Nucleus accumbens (tissue), 56 donors: Measurements from ENCODE around the gene CDAN1.

ENCODE experiments used
- DNase-seq, 56 donors: peaks; one replicate each; lab custom pipeline; 2025; lab: John Stamatoyannopoulos, UW

Gene CDAN1

DNA sequence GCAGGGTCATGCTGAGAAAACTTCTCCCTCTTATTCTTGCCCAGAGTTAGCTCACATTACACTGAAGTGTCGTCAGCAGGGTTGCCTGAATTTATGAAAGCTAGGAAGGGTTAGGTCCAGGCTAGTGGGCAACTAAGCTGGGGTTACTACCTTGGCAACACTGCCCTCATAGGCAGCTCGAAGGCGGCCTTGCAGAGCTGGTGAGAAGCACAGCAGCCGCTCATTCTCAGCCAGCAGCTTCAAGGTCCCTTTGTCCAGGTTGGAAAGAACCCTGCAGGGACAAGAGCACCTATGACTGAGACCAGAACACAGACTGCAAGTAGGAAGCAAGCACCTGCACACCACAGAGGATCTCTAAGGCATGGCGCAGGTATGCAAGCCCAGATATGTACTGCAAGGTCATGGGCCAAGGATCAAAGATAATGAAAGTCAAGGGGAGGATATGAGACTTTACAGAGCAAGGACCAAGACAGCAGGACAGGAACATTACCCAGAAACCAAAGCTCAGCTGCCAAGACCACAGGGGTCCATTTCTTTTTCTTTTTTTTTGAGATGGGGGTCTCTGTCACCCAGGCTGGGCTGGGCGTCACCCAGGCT lies 2.8 kb downstream of the CDAN1 start:
- no peak for DNase-seq

DNA sequence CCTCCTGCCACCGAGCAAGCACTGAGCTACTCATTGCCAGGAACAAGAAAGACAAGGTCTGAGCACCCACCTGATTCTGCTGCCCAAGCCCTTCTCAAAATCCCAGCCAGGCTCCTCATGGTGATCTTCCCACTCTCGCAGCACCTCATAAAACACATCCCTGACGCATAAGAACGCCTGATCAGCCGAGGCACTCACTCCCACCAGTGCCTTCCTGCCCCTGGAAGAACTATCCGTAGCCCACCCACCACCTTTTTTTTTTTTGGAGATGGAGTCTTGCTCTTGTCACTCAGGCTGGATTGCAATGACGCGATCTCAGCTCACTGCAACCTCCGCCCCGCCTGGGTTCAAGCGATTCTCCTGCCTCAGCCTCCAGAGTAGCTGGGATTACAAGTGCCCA lies 3.9 kb downstream of the CDAN1 start:
- no peak for DNase-seq

DNA sequence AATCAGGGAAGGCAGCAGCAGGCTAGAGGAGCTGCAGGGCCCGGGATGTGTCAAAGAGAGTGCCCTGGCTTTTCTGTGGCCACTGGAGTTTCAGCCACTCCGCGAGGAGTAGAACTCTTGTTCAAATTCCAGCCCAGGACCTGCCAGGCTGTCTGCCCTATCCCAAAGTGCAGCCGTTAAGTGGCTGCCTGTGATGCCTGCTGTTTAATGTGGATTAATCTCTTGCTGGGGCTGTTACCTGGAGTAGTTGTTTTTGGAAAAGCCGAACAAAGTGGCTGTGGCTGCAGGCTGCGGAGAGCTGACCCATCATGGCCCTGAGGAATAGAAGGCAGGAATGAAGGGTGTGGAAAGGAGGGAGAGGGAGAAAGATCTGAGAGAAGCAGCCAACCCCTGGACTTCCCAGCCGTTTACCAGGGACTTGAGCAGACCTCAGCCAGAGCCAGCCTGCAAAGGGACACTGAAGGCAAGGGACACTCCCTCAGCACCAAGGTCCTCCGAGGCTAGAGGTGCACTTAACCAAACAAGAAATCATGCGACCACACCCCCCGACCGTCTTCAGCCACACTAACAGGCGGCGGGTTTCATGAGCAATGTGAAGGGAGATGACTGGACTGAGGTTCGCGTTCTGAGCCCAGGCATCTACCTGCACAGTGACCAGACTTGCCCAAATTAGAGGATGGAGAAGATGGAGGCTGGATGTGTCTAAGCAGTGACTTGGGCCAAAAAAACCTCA lies 4.7 kb downstream of the CDAN1 start:
- DNase-seq: no peak

DNA sequence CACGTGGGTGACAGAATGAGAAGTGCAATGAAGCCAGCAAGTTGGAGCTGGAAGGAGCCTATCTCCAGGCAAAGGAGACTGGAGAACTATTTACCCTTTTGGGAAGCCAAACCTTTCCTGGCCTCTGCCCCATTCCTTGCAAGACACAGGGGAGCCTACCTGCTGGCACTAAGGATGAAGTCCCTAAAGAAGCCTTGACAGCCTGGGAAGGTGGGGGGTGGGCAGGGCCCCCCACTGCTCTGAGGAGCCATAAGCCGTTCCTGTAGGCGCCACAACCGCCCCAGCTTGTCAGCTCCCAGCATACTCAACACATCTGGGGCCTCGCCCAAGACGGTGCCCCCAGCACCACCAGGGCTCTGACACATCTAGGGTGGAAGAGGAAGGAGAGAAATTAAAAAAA lies 5.5 kb downstream of the CDAN1 start:
- no peak for DNase-seq

DNA sequence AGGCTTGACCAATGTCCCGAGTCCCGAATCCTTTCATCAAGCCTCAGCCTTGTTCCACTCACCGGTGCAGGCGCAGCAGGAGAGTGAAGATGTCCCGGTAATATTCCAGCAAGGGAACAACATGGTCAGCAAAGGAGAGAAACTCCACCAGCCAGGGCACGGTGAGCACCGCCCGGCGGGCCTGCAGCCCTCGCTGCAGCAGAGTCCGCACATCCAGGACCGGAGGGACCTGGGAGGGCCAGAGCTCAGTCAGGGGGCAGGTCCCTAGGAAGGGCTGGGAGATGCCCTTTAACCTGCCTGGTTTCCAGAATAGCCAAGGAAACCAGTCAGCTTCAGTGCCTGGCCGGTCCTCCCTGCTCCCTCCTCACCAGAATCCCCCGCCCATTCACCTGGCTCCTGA lies 6.4 kb downstream of the CDAN1 start:
- DNase-seq: no peak

DNA sequence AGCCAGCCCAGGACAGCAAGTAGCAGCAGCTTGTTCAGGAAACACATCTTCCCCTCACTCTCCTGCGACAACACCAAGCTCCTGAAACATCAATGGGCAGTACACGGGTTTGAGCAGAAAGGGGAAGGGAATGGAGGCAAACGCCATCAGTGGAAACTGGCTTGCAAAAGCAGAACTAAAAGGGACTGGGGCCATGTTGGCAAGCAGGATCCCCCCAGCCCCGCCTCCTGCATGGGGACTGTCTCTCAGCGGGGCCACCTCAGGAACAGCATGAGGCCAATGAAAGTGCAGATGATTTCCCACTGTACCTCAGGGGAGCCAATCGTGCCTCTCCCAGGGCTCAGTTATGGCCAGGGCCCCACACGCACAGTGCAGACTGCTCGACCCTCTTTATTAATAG lies 6.8 kb downstream of the CDAN1 start:
- no peak for DNase-seq

DNA sequence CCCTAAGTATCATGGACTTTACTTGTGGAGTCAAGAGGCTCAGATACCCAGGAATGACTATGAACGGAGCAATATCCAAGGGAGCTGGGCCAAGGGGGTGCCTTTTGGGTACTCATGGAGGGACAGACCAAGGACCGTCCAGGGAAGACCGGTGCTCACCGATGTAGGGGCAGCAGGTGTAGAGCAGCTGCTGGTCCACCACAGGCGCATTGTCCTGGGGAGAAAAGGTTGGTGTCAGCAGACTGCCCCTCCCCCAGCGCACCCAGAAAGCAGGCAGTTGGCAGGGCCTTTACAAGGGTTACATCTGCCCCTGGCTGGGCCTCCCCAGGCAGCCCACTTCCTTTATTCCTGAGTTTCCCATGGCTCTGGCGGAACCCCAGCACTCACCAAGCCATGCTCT lies 7.5 kb downstream of the CDAN1 start:
- DNase-seq: no peak

DNA sequence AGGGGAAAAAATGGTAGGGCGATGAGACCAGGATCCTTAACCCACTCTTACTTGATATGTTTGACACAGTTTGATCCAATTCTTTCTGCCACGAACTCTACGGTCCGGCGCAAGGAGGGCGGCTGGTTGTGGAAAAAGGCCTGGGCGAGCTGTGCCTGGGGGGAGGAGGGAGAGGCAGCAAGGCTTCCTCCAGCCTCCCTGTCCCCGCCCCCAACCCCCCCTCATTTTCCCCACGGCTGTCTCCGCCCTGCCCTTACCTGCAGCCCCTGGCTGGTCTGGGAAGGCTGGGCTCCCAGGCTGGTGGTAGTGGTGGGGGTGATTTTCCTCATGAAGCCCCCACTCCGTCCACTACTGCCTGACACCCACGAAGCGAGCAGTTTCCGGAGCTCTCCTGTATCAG lies 8.0 kb downstream of the CDAN1 start:
- no peak for DNase-seq

DNA sequence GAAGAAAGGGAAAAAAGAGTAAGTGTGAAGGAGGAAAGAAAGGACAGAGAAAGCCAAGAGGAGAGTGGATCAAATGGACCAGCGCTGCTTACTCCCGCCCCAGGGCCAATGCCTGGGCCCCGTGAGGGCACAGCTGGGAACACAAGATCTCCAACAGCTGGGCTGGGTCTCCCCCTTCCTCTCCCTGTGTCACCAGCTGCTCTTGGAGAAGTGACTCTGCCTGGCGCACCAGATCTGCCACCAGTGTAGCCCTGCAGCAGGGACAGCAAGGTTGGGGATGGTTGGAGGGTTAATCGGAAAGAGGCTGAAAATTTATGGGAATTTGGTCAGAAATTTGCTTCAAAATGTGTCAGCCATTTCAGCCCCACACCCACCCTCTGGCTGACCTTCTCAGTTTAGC lies 8.4 kb downstream of the CDAN1 start:
- peak in 21 of 56 donors; percentile 8 to 50 (median 32) for DNase-seq

DNA sequence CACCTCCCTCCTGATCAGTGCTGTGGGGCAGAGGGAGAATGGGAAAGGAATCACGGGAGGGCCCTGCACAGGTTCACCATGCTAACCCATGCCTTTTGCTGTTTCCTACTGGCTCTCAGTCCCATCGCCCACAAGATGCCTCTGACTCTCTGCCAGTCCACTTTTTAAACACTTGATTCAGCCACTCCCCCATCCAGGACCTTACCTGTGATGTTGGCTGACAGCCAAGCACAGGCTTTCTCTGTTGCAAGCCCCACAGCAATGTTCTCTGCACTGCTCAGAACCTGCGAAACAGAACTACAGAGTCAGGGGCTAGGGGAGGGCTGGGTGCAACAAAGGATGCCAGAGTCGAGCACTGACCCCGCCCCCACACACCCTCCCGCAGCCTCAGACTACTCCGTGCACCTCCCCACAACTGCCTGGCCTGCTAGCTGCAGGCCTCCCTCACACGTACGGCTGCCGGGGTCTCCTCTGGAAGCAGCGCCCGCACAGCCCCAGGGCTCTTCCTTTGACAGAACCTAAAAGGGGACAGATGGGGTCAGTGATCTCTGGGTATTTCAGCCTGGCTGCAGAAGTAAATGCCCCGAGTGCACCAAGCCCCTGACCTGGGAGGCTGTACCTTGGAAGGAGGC lies 9.1 kb downstream of the CDAN1 start:
- DNase-seq: no peak

DNA sequence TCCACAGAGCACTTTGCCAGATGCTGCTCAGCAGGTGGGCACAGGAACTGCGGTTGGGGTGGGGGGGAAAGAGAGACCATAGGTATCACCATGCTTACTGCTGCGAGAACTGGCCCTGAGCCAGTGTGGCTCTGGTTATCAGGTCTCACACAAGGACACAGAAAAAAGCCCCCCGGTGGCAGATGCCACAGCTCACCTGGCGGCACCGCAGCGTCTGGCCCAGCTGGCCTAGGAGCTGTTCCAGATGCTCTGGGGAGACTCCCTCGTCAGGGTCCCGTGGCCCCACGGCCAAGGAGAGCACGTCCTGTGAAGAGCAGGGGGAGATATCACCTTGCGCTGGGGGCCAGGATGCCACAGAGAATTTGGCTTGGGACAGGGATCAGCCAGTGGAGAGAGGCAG lies 10.8 kb downstream of the CDAN1 start:
- no peak for DNase-seq

DNA sequence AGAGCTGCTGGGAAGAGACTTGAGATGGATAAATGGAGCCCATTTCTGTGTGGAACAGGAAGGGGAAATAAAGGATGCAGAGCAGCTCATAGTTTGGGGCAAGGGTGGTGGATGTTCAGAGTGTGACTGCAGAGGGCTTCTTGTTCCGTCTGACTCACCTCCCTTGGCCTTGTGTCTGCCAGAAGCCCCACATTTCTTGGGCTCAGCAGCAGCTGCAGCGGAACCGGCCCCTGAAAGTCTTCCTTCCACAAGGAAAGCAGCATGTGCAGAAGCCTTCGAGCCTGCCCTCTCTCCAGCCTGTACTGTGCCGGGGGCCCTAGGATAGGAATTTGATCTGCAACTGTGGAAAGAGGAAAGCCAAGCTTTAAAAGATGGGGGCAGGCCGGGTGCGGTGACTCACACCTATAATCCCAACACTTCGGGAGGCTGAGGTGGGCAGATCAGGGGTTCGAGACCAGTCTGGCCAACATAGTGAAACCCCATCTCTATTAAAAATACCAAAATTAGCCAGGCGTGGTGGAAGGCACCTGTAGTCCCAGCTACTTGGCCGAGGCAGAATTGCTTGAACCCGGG lies 11.5 kb downstream of the CDAN1 start:
- no peak for DNase-seq

DNA sequence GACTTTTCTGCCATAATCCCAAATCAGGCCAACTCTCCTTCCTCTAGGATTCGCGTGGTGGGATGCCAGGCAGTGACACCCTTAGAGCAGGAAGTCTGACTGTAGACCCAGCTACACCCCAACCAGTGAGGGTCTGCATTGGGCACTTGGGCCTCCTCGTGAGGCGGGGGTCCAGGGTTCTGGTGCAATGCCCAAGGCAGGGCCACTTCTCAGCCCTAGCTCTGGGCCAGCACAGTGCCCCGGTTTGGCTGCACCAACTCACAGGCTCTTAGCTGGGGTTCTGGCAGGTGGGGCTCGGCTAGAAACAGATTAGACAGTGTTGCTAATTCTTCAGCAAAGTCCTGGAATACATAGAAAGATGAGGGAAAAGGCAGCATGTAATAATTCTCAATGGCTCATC lies 12.7 kb downstream of the CDAN1 start:
- DNase-seq: no peak

DNA sequence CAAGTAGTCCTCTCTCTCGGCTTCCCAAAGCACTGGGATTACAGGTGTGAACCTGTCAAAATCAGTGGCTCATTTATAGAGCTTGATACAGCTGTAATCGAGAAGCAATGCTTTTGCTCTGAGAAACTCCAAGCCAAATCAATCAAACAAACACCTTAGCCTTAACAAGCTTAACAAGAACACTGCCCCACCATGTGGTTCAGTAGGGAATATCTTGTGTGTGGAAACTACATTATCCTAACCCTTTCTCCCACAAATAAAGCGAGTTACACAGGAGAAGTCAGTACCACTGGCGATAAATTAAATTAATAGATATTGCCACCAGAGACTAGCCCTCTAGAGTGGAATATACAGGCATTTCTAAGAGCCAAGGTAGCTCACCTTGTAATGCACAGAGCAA lies 13.9 kb downstream of the CDAN1 start:
- DNase-seq: no peak

DNA sequence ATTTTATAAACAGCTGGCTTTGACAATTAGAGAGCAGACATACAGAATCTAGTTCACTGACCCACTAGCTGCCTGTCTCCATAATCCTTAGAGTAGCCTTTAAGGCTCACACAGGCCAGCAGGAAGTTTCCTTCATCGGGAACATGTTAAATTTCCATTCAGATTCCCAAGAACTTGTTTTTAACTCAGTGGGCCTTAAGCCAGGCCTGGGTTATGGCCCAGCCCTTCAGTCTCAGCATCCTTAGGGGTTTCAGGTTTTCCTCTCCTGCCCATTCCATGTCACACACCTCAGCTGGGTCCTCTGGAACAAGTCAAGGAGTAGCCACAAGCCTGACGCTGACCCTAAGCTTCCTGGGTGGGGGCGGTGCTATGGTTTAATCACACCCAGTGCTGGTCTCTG lies 15.0 kb downstream of the CDAN1 start:
- no peak for DNase-seq

DNA sequence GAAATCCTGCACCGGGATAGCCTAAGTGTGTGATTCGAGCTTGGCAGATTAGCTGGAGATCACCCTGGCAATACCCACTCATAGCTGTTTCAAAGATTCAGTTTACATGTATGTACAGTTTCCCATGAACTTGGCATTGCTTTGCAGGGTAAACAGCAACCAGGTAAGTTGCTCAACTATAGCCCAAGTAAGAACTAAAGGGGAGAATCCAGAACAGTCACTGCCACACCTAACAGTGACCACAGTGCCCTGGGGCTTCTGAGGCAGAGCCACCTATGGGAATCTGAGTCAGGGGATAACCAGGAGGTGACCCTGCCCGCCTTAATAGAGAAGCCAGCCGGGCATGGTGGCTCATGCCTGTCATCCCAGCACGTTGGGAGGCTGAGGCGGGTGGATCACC lies 15.9 kb downstream of the CDAN1 start:
- no peak for DNase-seq

DNA sequence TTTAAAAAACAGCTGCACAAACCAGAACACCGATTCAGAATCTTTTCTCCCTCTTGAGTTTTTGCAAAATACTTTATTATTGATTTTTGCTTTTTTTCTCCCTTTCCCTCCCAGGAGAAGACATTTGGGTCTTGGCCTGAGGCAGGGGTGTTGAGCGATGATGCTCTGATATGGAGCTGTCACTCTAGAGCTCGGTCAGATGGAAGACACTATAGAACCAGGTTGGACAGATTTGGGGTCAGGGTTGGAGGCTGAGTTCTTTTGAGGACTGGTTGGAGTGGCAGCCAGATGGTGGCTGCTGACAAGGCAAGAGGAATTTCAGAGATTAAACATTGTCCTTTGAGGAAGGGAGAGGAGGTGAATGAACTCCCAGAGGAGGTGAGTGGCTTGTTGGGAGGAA lies 16.9 kb downstream of the CDAN1 start:
- no peak for DNase-seq

DNA sequence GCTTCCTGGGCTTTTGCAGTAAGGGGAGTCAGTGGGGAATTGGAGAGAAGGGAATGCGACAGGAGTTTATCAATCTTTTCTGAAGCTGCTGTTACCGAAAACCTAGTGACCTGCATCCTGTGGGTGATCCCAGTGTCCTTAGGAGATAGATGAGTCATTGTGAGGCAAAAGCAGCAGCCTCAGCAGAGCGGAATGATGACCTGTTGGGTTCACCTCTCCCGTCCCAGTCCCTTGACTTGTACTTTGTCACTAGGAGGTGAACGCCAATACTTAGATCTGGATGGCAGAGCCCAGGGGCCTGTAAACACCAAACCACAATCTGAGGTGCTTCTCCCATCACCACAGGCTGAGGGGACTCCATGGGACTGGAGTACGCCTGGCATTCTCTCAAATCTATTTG lies 17.9 kb downstream of the CDAN1 start:
- no peak for DNase-seq

DNA sequence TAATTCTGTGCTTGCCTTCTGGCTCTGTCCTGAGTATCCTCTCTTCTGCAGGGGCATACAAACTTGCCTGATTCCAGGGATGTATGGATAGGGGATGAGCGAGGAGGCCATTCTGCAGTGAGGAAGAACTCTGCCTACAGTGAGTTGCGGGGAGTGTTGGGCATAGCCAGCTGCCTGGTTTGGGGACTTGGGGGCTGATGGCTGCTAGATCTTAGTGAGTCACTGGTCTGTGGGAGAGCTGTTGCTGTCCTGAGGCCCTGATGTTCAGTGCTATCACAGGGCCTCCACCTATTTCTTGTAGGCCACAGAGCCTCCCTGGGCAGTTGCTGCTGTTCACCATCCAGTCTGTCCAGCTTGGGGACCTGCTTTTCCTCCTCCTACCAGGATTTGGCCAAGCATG lies 20.3 kb downstream of the CDAN1 start:
- DNase-seq: no peak

DNA sequence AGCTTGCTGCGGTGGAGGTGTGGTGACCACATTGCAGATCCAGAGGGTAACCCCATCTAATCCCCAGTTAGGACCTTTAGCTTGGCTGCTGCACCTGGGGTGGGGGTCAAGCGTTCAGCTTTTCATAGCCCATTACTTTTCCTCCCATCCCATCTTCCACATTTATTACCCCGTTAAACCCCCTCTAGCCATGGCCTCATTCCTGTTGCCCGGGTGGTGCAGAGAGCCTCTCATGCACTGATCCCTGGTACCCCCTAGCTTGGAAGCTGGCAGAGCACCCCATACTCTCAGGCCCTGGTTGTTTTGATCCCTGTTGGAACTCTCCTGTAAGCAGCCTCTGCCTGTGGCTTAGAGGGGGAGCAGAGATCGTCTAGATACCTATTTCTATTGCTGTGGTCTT lies 20.8 kb downstream of the CDAN1 start:
- no peak for DNase-seq

DNA sequence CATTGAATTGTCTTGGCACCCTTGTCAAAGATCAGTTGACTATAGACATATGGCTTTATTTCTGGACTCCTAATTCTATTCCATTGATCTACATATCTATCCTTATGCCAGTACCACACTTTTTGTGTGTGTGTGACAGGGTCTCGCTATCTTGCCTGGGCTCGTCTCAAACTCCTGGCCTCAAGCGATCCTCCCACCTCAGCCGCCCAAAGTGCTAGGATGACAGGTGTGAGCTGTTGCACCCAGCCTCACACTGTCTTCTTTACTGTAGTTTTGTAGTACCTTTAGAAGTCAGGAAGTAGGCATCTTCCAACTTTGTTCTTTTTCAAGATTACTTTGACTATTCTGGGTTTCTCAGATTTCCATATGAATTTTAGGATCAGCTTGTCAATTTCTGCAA lies 24.3 kb downstream of the CDAN1 start:
- no peak for DNase-seq

DNA sequence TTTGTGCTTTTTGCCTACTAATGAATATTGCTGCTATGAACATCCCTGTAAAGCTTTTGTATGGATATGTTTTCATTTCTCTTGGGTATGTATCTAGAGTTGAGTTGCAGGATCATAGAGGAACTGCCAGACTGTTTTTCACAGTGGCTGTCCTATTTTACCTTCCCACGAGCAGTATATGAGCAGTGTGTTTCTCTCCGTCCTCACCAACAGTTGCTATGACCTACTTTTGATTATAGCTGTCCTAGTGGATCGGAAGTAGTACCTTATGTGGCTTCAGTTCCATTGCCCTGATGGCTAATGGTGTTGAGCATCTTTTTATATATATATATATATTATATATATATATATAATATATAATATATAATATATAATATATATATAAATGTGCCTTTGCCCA lies 25.2 kb downstream of the CDAN1 start:
- DNase-seq: no peak
